ENCODE results near the gene SHISA6. TPM values are rescaled to one million over a fixed set of nuclear protein-coding genes. Genes with fewer than 3 reads are reported as not detected.

SHISA6 gene
- total RNA-seq, 1 donor from 2014 or later: 0.56 TPM

GRCh38 chr17:11550431-11550830, 309.4 kb downstream of the SHISA6 start:
- intact Hi-C loops (cut with DNase I): no loop called here

DNA sequence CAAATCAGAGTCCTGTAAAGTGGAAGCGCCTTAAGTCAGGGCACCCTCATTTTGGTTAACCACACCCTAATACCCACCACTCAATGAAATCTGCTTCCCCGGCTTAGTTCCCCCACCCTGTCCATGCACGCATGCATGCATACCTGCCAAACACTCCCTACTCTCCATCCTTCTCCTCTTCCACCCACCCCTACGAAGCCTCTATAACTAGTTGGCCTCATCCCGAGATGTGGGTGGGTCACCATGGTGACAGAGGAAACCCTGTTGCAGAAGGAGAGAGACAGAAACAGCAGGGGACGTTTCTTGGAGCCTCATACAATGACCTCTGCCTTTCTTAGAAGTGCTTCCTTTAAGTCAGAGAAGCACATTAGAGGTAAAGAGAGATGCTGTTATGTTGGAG, 310.4 kb downstream of the SHISA6 start:
- intact Hi-C loops (cut with DNase I): no loop called here
- DNase-seq (no peak), ATAC-seq (ENCODE audit: poor library complexity) (no peak)

More at GRCh38 chr17:11550431-11550830, 309.4 kb downstream of the SHISA6 start:
- DNase-seq (no peak), ATAC-seq (ENCODE audit: poor library complexity) (no peak)

DNA sequence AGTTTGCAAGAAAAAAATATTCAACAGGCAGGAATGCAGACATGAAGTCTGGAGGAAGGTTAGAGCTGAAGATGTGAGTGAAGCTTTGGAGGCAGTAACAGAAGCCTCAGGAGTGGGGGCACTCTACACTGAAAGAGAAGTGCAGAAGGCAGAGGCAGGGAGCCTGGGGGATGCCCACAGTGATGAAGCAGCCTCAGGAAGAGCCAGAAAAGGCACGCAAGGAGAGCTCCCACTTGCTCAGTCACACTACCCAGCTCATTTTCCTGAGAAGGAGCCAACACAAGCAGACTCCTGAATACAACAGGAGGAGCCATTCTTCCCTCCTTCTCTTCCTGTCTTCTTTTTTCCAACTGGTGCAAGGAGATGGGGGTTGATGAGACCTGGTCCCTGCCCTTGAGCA, 312.1 kb downstream of the SHISA6 start:
- no peak for DNase-seq
- no peak for ATAC-seq (ENCODE audit: poor library complexity)
- intact Hi-C loops (cut with DNase I): no loop called here

GRCh38 chr17:11554042-11554441, 313.0 kb downstream of the SHISA6 start:
- ATAC-seq (ENCODE audit: poor library complexity) (no peak), DNase-seq (no peak)
- intact Hi-C loops (cut with DNase I): no loop called here

DNA sequence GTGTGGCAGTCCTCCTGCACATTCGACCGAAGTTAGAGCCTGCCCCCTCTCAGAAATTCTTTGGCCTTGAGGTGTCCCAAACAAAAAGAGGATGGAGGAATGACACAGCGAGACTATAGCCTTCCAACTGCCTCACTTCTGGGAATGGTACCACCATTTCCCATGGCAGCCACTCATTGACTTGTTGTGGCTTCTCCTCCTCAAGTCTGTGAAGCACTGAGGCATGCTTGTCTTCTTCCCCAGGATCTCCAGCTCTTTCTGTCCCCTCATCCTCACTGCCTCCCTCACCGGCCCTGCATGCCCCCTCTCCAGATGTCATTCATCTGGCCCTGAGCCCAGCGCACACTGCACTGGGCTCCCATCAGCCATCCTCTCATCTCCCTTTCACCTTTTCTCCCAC, 313.5 kb downstream of the SHISA6 start:
- ATAC-seq (ENCODE audit: poor library complexity): no peak
- DNase-seq: no peak
- intact Hi-C loops (cut with DNase I): no loop called here

DNA sequence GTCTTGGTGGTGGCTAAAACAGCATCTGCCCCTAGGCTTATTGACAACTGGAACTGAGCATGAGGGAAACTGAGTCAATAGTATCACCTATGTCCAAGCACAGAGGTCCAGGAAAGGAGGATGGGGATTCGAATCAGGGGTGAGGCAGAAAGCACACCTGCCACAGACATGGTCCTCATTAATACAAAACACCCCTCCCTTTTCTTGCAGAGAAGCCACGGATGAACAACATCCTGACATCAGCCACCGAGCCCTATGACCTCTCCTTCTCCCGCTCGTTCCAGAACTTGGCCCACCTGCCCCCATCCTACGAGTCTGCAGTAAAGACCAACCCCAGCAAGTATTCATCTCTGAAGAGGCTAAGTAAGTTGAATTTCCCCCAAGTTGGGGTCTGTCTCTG, 314.5 kb downstream of the SHISA6 start:
- intact Hi-C loops (cut with DNase I): no loop called here
- ATAC-seq (ENCODE audit: poor library complexity) (no peak), DNase-seq (no peak)

DNA sequence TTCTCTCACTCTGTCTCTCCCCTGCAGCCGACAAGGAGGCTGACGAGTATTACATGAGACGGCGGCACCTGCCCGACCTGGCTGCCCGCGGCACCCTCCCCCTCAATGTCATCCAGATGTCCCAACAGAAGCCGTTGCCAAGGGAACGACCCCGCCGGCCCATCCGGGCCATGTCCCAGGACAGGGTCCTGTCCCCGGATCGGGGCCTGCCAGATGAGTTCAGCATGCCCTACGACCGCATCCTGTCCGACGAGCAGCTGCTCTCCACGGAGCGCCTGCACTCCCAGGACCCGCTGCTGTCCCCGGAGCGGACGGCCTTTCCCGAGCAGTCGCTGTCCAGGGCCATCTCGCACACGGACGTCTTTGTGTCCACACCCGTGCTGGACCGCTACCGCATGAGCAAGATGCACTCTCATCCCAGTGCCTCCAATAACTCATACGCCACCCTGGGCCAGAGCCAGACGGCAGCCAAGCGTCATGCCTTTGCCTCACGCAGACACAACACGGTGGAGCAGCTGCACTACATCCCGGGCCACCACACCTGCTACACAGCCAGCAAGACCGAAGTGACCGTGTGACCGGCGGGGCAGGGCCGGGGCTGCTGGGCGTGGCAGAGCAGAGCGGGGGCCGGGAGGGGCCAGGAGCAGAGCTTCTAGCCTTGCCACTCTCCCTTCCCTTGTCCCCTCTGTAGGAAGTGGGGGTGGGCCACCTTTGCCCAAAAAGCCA, 316.9 kb downstream of the SHISA6 start:
- DNase-seq (no peak), ATAC-seq (ENCODE audit: poor library complexity) (no peak)
- intact Hi-C loops (cut with DNase I): no loop called here

- no peak for ATAC-seq (ENCODE audit: poor library complexity)
Measured at GRCh38 chr17:11558681-11559234, 317.7 kb downstream of the SHISA6 start.

DNA sequence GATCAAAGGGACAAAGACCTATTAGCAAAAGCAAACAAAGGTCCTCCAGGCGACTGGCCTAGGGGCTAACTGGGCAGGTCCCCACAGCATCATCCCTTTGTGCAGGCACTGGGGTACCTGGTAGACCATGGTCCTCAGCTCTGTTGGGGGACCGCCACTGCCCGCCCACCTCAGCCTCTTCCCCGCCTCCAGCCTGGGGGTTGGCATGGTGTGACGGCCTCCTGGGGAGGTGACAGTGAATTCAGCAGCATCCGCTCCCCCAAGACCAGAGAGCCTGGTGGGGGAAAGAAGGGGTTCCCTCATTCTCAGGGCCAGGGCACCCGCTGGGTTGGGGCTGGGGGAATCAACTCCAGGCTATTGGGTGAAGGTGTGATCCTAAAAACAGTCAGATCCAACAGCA, 318.6 kb downstream of the SHISA6 start:
- ATAC-seq (ENCODE audit: poor library complexity) (no peak), DNase-seq (no peak)
- intact Hi-C loops (cut with DNase I): no loop called here

More at GRCh38 chr17:11558681-11559234, 317.7 kb downstream of the SHISA6 start:
- DNase-seq: no peak
- intact Hi-C loops (cut with DNase I): no loop called here

GRCh38 chr17:11561281-11561680, 320.3 kb downstream of the SHISA6 start:
- intact Hi-C loops (cut with DNase I): no loop called here
- DNase-seq (no peak), ATAC-seq (ENCODE audit: poor library complexity) (no peak)

DNA sequence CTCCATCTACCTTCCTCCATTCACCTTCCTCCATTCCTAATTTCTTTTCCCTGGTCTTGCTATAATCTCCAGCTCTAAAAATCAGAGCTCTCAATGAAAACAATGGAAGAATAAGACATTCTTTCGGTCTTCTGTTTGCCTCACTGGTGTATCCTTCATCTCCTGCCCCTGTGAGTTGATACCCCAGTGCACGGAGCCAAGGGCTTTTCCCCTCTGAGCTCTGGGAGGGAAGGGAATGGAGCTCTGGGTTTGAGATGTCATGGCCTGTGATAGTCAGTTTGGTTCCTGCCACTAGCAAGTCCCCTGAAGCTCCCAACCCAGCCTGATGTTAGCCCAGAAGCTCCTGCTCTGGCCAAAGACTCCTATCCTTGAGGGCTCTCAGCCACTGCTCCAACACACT, 320.7 kb downstream of the SHISA6 start:
- ATAC-seq (ENCODE audit: poor library complexity) (no peak), DNase-seq (no peak)
- intact Hi-C loops (cut with DNase I): no loop called here

DNA sequence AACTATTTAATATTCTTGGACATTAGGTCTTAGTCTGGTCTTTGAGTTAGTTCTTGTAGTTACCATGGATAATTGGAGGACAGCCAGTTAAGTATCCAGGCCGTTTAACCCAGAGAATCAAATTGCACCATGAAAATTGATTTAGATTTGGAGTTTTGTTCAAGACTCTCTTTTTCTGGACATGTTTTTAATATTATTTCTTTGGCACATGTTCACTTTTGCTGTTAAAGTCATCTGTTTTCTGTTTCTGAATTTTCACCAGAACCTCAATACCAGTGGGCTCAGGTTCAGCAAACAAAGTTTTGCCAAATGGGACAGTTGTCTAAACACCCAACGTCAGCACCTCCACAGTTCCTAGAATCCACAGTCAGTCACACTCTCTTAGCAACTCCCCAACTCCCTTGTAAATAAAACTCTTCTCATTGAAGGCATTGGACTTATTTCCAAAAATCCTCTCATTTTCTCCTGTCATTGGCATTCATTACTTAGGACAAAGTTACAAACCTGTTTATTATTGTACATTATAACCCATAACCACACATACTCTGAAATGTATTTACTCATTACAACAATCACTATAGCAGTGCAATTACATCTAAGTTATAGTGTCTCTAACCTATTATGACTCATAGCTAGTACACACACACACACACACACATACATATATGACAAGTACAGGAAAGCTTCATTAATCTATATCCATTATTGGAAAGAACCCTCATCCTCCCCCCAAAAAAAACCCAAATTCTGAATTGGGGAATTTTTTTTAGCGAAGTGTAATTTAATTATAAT, 323.8 kb downstream of the SHISA6 start:
- intact Hi-C loops (cut with DNase I): no loop called here
- DNase-seq: no peak
- peak; percentile 75 for ATAC-seq (ENCODE audit: poor library complexity)

- intact Hi-C loops (cut with DNase I): no loop called here
- ATAC-seq (ENCODE audit: poor library complexity) (no peak), DNase-seq (no peak)
Measured at GRCh38 chr17:11565591-11565990, 324.6 kb downstream of the SHISA6 start.

- DNase-seq (no peak), ATAC-seq (ENCODE audit: poor library complexity) (no peak)
- intact Hi-C loops (cut with DNase I): no loop called here
Measured at GRCh38 chr17:11578998-11579397, 338.0 kb downstream of the SHISA6 start.

DNA sequence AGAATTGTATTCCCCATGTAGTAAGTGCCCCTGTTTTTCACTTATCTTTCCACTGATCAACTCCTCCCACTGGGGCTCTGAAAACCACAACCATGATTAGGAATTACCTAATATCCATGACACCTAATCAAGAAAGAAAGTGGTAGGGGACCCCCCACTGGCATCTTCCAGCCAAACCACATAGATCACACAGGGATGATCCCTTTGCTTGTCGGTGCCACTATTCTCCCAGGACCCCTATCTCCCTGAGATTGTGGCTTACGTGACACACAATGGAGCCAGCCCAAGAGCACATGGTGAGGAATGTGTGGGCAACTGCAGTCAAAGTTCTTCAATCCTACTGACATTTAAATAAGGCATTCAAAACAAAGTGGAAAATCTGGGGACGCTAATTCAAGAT, 339.7 kb downstream of the SHISA6 start:
- intact Hi-C loops (cut with DNase I): no loop called here

GRCh38 chr17:11582217-11582616, 341.2 kb downstream of the SHISA6 start:
- intact Hi-C loops (cut with DNase I): no loop called here
- ATAC-seq (ENCODE audit: poor library complexity) (no peak), DNase-seq (no peak)

More for the DNA sequence above, 339.7 kb downstream of the SHISA6 start:
- DNase-seq (no peak), ATAC-seq (ENCODE audit: poor library complexity) (no peak)

GRCh38 chr17:11583306-11583992, 342.4 kb downstream of the SHISA6 start:
- intact Hi-C loops (cut with DNase I): no loop called here
- no peak for DNase-seq
- ATAC-seq (ENCODE audit: poor library complexity): no peak

- no peak for DNase-seq
- no peak for ATAC-seq (ENCODE audit: poor library complexity)
- intact Hi-C loops (cut with DNase I): no loop called here
Measured at GRCh38 chr17:11589716-11590115, 348.7 kb downstream of the SHISA6 start.

Data from Right ventricle myocardium superior (tissue), 1 donor.